NCI-H524 treated with DMSO at 0.1 percent for 48 hours (cell line): Measurements from ENCODE around the gene PRXL2C.
A peak's percentile ranks its signal among the peaks of the same experiment; 100 is the strongest.
"Not testable (repeated sequence)": the region's sequence is repeated elsewhere in the genome, so short reads cannot be mapped to it uniquely, and the experiment has no call there.

Experiments used
- DNase-seq: peaks from one replicate; lab custom pipeline; 2025; lab: John Stamatoyannopoulos, UW

PRXL2C gene

DNA sequence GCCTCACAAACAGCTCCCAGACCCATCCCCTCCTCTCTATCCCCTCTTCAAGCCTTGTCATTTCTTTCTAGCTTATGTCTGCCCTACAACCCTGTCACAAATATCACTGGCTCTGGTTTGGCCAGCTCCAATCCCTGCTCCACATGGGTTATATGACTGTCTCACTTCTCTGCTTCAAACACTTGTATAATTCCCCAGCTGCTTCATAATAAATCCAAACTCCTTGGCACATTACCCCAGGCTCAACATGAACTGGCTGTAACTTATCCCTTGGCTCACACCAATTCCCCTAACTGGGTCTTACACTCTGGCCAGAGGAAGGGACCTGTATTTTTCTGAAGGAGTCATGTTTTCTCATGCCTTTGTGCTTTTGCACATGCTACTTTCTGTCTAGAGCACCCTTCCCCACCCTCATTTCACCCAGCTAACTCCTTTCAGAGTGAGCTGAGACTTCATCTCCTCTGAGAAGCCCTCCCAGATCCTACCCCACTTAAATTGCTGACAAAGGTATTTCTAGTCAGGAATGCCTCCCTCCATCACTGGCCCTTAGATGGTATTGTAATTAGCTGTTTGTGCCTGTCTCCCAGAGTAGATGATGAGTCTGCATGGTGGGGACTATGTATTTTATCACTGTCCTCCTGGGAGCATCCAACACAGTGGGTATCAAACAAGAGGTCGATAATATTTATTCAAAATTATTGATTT is 5.3 kb downstream of the PRXL2C start:
- DNase-seq = no peak

- no peak for DNase-seq
These were observed 8.8 kb downstream of the PRXL2C start for GRCh38 chr9:96646081-96646991.

GRCh38 chr9:96644137-96644536 is 11.0 kb downstream of the PRXL2C start:
- no peak for DNase-seq

- DNase-seq = no peak
These were observed 13.6 kb downstream of the PRXL2C start for GRCh38 chr9:96641514-96641913.

DNA sequence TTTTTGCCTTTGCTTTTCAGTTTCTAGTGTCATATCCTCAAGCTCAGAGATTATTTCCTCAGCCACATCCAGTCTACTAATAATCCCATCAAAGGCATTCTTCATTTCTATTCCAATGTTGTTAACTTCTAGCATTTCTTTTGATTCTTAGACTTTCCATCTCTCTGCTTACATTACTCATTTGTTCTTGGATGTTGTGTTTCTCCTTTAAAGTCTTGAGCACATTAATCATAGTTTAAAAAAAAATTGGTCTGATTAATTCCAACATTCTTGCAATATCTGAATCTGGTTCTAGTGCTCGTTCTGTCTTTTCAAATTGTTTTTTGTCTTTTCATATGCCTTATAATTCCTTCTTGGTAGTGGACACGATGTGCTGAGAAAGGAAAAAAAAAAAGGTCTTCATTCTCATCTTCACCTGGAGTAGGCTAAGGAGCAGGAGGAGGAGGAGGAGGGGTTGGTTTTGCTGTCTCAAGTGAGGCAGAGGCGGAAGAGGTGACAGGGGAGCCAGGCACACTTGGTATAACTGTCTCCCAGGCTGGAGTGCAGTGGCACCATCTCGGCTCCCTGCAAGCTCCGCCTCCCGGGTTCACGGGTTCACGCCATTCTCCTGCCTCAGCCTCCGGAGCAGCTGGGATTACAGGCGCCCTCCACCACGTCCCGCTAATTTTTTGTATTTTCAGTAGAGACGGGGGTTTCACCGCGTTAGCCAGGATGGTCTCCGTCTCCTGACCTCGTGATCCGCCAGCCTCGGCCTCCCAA is 16.3 kb downstream of the PRXL2C start:
- DNase-seq = no peak

DNA sequence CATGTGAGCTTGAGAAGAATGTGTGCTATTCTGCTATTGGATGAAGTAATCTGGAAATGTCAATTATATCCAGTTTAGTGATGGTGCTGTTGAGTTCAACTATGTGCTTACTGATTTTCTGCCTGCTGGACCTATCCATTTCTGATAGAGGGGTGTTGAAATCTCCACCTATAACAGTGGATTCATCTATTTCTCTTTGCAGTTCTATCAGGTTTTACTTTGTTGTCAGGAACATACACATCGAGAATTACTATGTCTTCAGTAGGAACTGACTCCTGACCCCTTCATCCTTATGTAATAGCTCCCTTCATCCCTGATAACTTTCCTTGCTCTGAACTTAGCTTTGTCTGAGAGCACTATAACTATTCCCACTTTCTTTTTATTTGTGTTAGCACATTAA is 18.7 kb downstream of the PRXL2C start:
- no peak for DNase-seq

DNA sequence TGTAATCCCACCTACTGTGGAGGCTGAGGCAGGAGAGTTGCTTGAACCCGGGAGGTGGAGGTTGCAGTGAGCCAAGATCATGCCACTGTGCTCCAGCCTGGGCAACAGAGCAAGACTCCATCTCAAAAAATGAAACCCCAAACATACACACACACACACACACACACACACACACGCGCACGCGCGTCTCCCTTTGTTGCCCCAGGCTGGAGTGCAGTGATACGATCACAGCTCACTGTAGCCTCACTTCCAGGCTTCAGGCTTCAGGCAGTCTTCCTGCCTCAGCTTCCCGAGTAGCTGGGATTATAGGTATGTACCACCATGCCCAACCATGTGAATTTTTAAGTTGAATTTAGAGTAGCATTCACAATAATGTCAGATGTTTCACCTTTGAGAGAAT is 21.5 kb downstream of the PRXL2C start:
- not testable (repeated sequence) for DNase-seq

DNA sequence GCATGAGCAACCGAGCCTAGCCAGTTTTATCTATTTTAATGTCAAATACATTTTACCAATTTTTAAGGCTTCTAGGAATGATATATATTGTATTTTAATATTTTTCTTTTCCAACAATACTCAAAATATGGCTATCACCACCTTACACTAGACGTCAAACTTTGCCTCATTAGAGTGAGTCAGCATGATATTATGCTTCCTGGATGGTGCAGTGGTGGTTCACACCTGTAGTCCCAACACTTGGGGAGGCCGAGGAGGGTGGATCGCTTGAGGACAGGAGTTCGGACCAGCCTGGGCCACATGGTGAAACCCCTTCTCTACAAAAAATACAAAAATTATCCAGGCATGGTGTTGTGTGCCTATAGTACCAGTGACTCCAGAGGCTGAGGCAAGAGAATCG is 28.2 kb downstream of the PRXL2C start:
- DNase-seq = no peak

GRCh38 chr9:96621618-96622017 is 33.5 kb downstream of the PRXL2C start:
- DNase-seq = no peak

DNA sequence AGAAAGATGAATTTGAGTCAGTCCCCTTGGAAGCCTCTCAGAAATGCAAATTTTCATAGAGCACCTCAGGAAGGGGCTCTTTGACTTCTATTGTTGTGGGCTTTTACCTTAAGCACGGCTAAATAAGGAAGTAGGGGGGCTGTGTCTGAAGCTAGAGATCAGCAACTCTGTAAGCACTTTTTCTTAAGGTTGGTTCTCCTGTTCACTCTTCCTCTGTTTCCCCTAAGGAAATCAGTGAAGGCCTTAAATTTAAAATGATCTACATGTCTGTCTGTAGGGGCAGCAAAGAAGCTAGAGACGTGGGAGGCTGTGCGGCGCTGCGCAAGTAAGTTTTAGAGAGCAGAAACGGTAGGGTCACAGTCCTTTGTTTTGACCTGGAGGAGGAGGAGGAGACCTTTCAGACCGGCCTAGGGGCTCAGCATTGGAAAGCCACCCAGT is 34.3 kb downstream of the PRXL2C start:
- DNase-seq = no peak

- no peak for DNase-seq
These were observed 35.0 kb downstream of the PRXL2C start for GRCh38 chr9:96620181-96620514.

GRCh38 chr9:96619491-96620180 is 35.5 kb downstream of the PRXL2C start, which contains the start of gene CDC14B:
Gene CDC14B (minus strand): TSS chr9:96619843. CDS start chr9:96619378, 465 bp downstream.
- DNase-seq = peak; percentile 57

DNA sequence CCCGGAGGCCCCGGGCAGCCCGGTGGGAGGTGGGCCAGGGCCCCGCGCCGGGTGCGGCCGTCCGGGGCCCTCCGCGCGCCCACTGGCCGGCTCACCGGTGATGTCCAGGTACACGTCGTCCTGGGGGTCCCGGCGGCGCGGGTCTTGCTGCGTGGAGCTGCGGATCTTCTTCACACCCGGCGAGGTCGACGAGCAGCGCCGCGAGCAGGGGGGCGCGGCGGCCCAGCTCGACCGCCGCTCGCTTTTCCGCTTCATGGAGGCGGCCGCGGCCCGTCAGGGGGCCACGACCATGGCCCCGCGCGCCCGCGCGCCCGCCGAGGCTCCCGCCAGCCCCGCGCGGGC is 36.0 kb downstream of the PRXL2C start:
- no peak for DNase-seq

- no peak for DNase-seq
These were observed 36.7 kb downstream of the PRXL2C start for GRCh38 chr9:96618209-96619123.

GRCh38 chr9:96617439-96618185 is 37.5 kb downstream of the PRXL2C start:
- DNase-seq = no peak

- no peak for DNase-seq
These were observed 38.2 kb downstream of the PRXL2C start for GRCh38 chr9:96616817-96617438.

GRCh38 chr9:96615411-96615810 is 39.7 kb downstream of the PRXL2C start:
- DNase-seq = no peak

GRCh38 chr9:96614664-96615063 is 40.5 kb downstream of the PRXL2C start:
- not testable (repeated sequence) for DNase-seq

DNA sequence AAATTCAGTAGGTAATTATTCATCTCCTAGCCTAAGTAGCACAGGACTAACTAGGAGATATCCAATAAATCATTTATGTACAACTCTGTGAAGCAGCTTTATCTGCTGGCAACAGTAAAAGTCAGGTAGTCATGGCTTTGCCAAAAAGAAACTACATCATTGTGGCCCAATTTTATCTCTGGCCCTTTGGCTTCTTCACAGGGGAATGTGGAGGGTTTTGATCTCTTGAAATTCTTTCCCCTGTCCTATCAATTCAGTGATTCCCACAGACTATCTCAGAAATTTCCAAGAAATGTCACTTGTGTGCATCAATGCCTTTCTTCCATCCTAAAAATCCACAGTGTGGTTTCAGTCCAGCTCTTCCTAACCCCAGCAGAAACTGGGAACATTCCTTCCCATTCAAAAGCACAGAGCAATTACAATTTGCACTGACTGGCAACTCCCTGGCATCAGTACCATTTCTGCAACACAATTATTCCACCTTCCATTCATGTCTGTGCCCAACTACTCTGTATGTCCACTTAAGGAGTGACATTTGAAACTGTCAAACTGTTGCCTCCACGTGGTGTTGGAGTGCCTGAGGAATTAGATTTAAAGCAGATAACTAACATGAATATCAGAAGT is 42.0 kb downstream of the PRXL2C start:
- no peak for DNase-seq
